Esophagus muscularis mucosa (tissue), 4 donors: ENCODE data around the gene GMCL1.

Experiments
- CTCF ChIP-seq, 3 experiments: fragments of 200-600 bp in 2 of 3; fragments of 450-650 bp in 1 of 3; sonication (generic) in 2 of 3; IDR thresholded peaks; one replicate each; pipeline ENCODE4 v1.5.1; 2017 to 2019; ENCODE audit warnings: antibody characterized with exemption in 3 of 3, mild to moderate bottlenecking in 2 of 3, moderate library complexity in 1 of 3
- EP300 ChIP-seq: sonication (generic); formaldehyde crosslinking; IDR thresholded peaks from one replicate; pipeline ENCODE4 v1.6.1; 2017; ENCODE audit warnings: antibody characterized with exemption
- POLR2A ChIP-seq: fragments of 450-650 bp; IDR thresholded peaks from one replicate; pipeline ENCODE4 v1.6.1; 2017; ENCODE audit warnings: antibody characterized with exemption, moderate library complexity, mild to moderate bottlenecking, low read depth
- POLR2AphosphoS5 ChIP-seq, 2 donors: sonication (generic); formaldehyde crosslinking; IDR thresholded peaks; one replicate each; pipeline ENCODE4 v1.6.1; 2017; ENCODE audit warnings: antibody characterized with exemption in 2 of 2

DNA sequence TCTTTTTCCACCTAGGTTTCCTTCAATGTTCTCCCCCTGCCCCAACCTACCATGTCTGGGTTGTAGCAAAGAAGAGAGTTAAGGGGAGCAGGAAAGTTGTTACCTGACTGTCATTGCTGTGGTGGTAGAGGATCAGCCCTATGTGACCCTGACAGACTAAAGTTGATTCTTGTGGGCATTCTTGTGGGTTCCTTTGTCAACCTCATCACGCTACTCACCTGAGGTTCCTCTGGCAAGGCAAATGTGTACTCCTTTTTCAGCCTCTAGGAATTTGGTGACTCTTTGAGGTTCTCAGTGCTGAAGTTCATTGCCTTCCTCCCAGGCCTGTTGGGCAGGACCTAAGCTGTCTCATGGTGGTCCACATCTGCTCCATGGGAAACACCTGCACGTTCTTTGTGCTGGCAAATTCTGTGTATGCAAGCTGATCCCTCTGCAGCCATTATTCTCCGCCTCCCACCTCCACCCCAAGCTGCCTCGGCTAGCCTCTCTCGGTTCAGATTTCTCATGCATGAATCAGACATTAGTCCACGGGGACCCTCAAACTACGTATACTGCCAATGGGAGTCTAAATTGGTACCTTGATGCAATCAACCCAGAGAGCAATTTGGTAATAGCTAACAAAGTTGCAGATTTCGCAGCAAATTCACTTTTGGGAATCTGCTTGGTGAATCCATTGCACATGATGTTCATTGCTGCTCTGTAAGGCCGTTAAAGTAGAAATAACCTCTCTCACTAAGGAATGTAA is 1.5 kb upstream of the GMCL1 start:
- TF ChIP-seq POLR2A (no peak), POLR2AphosphoS5 (IDR thresholded peaks at IDR 0.05) (no peak), CTCF (IDR thresholded peaks at IDR 0.05) (no peak), EP300 (no peak)
